H9 (cell line): Measurements from ENCODE around the gene DISP3. TPM values are rescaled to one million over a fixed set of nuclear protein-coding genes. Genes with fewer than 3 reads are reported as not detected.

Experiments
- DNase-seq: peaks from one replicate; pipeline ENCODE4 v3.0.0-alpha.2; 2017
- H2AFZ ChIP-seq: one replicate; pipeline ENCODE4 v1.6.1; 2013; ENCODE audit warnings: mild to moderate bottlenecking, low read length, control low read depth, moderate library complexity
- H2AK5ac ChIP-seq: 2 replicates; pipeline ENCODE4 v1.6.1; 2013; ENCODE audit warnings: low read length, control low read depth, mixed read lengths; ENCODE audit not compliant: insufficient read length
- H2BK120ac ChIP-seq: one replicate; pipeline ENCODE4 v1.6.1; 2013; ENCODE audit warnings: low read depth, mild to moderate bottlenecking, low read length, control low read depth, inconsistent platforms; ENCODE audit not compliant: poor library complexity, severe bottlenecking
- H2BK12ac ChIP-seq: 2 replicates; pipeline ENCODE4 v1.6.1; 2013; ENCODE audit warnings: low read length, control low read depth, mixed read lengths, low read depth; ENCODE audit not compliant: insufficient read length
- H2BK15ac ChIP-seq: 2 replicates; pipeline ENCODE4 v1.6.1; 2013; ENCODE audit warnings: low read depth, low read length, control low read depth
- H2BK20ac ChIP-seq: one replicate; pipeline ENCODE4 v1.6.1; 2013; ENCODE audit warnings: low read depth, mild to moderate bottlenecking, low read length, control low read depth, inconsistent platforms; ENCODE audit not compliant: poor library complexity, severe bottlenecking
- H2BK5ac ChIP-seq: 2 replicates; pipeline ENCODE4 v1.6.1; 2013; ENCODE audit warnings: low read length, control low read depth, mixed read lengths; ENCODE audit not compliant: insufficient read length
- H3K14ac ChIP-seq: 2 replicates; pipeline ENCODE4 v1.6.1; 2013; ENCODE audit warnings: low read length, control low read depth; ENCODE audit not compliant: insufficient read depth
- H3K18ac ChIP-seq: 2 replicates; pipeline ENCODE4 v1.6.1; 2013; ENCODE audit warnings: low read depth, mild to moderate bottlenecking, mixed read lengths, low read length, control low read depth; ENCODE audit not compliant: insufficient read length
- H3K23ac ChIP-seq: 2 replicates; pipeline ENCODE4 v1.6.1; 2013; ENCODE audit warnings: low read length, control low read depth, mixed read lengths, low read depth; ENCODE audit not compliant: insufficient read length
- H3K23me2 ChIP-seq: 2 replicates; pipeline ENCODE4 v1.6.1; 2013; ENCODE audit warnings: low read depth, mild to moderate bottlenecking, mixed read lengths, low read length, control low read depth; ENCODE audit not compliant: insufficient read length, poor library complexity, severe bottlenecking
- H3K27ac ChIP-seq: 2 replicates; pipeline ENCODE4 v1.5.1; 2013; ENCODE audit warnings: low read length, control low read depth, mixed read lengths, low read depth; ENCODE audit not compliant: insufficient read length
- H3K27me3 ChIP-seq: 2 replicates; pipeline ENCODE4 v1.6.1; 2013; ENCODE audit warnings: low read length, control low read depth, inconsistent platforms; ENCODE audit not compliant: insufficient read depth
- H3K4ac ChIP-seq: 2 replicates; pipeline ENCODE4 v1.6.1; 2013; ENCODE audit warnings: low read depth, mild to moderate bottlenecking, control low read depth, inconsistent platforms, low read length, moderate library complexity
- H3K4me1 ChIP-seq: 2 replicates; pipeline ENCODE4 v1.6.1; 2013; ENCODE audit warnings: low read length, control low read depth, inconsistent platforms; ENCODE audit not compliant: insufficient read depth
- H3K4me2 ChIP-seq: 2 replicates; pipeline ENCODE4 v1.6.1; 2013; ENCODE audit warnings: low read length, control low read depth, mixed read lengths; ENCODE audit not compliant: insufficient read length, insufficient read depth
- H3K56ac ChIP-seq: 2 replicates; pipeline ENCODE4 v1.6.1; 2013; ENCODE audit warnings: low read depth, mild to moderate bottlenecking, mixed read lengths, low read length, control low read depth; ENCODE audit not compliant: insufficient read length
- H3K79me1 ChIP-seq: 2 replicates; pipeline ENCODE4 v1.6.1; 2013; ENCODE audit warnings: low read depth, mild to moderate bottlenecking, moderate library complexity, low read length, control low read depth, inconsistent platforms; ENCODE audit not compliant: insufficient read depth, poor library complexity, severe bottlenecking
- H3K79me2 ChIP-seq: 2 replicates; pipeline ENCODE4 v1.6.1; 2013; ENCODE audit warnings: low read length, control low read depth, inconsistent platforms; ENCODE audit not compliant: insufficient read depth
- H3K9ac ChIP-seq: 2 replicates; pipeline ENCODE4 v1.6.1; 2013; ENCODE audit warnings: low read length, control low read depth, mixed read lengths; ENCODE audit not compliant: insufficient read length; ENCODE audit errors: extremely low read depth
- H3K9me3 ChIP-seq: one replicate; pipeline ENCODE4 v1.6.1; 2013; ENCODE audit warnings: low read depth, low read length, inconsistent platforms; ENCODE audit not compliant: control insufficient read depth
- H3T11ph ChIP-seq: one replicate; pipeline ENCODE4 v1.6.1; 2013; ENCODE audit warnings: mild to moderate bottlenecking, low read length, control low read depth, inconsistent platforms
- H4K20me1 ChIP-seq: one replicate; pipeline ENCODE4 v1.6.1; 2013; ENCODE audit not compliant: control insufficient read depth, insufficient read length, insufficient read depth
- H4K5ac ChIP-seq: 2 replicates; pipeline ENCODE4 v1.6.1; 2013; ENCODE audit warnings: low read depth, mild to moderate bottlenecking, mixed read lengths, low read length, control low read depth; ENCODE audit not compliant: insufficient read length
- H4K8ac ChIP-seq: replicated peaks from 2 replicates; pipeline ENCODE4 v1.6.1; 2013; ENCODE audit warnings: low read length, control low read depth, mixed read lengths, low read depth; ENCODE audit not compliant: insufficient read length
- H4K91ac ChIP-seq: 2 replicates; pipeline ENCODE4 v1.6.1; 2013; ENCODE audit warnings: low read depth, mild to moderate bottlenecking, moderate library complexity, mixed read lengths, low read length, control low read depth; ENCODE audit not compliant: insufficient read length
- H3K27ac Mint-ChIP-seq, 3 experiments: 2 replicates in 2 of 3; 3 replicates in 1 of 3; pipeline ENCODE4 v1.8.0; 2020 to 2021; ENCODE audit warnings: mixed read lengths in 3 of 3, mild to moderate bottlenecking in 1 of 3, moderate library complexity in 1 of 3
- H3K27me3 Mint-ChIP-seq: 2 replicates; pipeline ENCODE4 v1.8.0; 2021; ENCODE audit warnings: low read depth, mild to moderate bottlenecking, moderate library complexity, mixed read lengths
- H3K36me3 Mint-ChIP-seq, 3 experiments: 2 replicates in 2 of 3; 3 replicates in 1 of 3; pipeline ENCODE4 v1.8.0; 2020 to 2021; ENCODE audit warnings: low read depth in 3 of 3, mixed read lengths in 3 of 3; ENCODE audit not compliant: insufficient read depth in 1 of 3
- H3K4me1 Mint-ChIP-seq, 2 experiments: 2 replicates each; pipeline ENCODE4 v1.8.0; 2020; ENCODE audit warnings: mixed read lengths in 2 of 2
- H3K4me3 Mint-ChIP-seq, 2 experiments: 2 replicates in 1 of 2; 3 replicates in 1 of 2; pipeline ENCODE4 v1.8.0; 2020 to 2021; ENCODE audit warnings: mild to moderate bottlenecking in 2 of 2, mixed read lengths in 2 of 2, moderate library complexity in 1 of 2
- H3K9me3 Mint-ChIP-seq, 2 experiments: 2 replicates in 1 of 2; 3 replicates in 1 of 2; pipeline ENCODE4 v1.8.0; 2020; ENCODE audit warnings: mild to moderate bottlenecking in 2 of 2, mixed read lengths in 2 of 2, moderate library complexity in 1 of 2
- WGBS: extraction: QIAGEN DNeasy Blood & Tissue Kit; methylation state at CpG from one replicate; pipeline ENCODE4 v1.1.7; 2013; ENCODE audit warnings: missing lambda C conversion rate, low lambda C conversion rate, mixed read lengths; ENCODE audit not compliant: insufficient read length; ENCODE audit errors: extremely low coverage; 5-methylcytosine and 5-hydroxymethylcytosine counted together
- total RNA-seq: library from RNA; stranded (reverse); gene quantifications from 2 replicates; pipeline ENCODE4 v1.2.1, GENCODE V29; 2021
- TF ChIP-seq, protein P1 (sequence below): fragments of 200-600 bp; sonication (generic); conservative IDR thresholded peaks from 3 replicates; pipeline ENCODE4 v1.8.0; 2021; ENCODE audit warnings: antibody characterized with exemption, mild to moderate bottlenecking

The DISP3 gene
- total RNA-seq, 1 experiment from 2014 or later = 3.5 TPM

DNA sequence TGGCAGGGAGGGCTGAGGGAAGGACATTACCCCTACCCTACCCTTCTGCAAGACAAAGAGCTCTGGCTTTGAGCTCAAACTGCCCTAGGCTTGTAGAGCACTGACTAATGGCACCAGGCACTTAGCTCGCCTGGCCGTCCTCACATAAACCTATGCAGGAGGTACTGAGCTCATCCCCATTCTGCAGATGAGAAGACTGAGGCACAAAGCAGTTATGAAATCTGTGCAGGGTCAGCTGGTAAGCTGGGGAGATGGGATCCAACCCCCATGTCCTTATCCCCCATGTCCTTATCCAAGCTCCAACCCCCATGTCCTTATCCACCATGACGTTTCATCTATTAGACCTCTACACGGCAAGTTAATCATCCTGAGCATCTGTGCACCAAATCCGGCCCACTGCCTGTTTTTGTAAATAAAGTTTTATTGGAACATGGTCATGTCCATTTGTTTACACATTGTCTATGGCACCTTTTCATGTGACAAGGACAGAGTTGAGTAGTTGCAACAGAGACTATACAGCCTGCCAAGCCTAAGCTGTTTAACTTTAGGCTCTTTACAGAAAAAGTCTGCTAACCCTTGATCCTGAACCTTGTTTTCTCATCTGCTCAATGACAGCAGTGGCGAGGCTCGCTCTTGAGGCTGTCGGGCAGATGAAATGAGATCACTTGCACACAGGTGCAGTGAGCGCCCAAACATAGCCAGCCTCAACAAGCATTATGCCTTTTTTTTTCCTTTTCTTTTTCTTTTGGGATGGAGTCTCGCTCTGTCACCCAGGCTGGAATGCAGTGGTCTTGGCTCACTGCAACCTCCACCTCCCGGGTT, 88.5 kb downstream of the DISP3 start:
- no peaks in the 10 kb centered on the region for H3K9me3 ChIP-seq
- no peaks in the 10 kb centered on the region for H3K23me2 ChIP-seq
- H3K36me3 Mint-ChIP-seq = no peaks in the 10 kb centered on the region; a peak in 1 of 7 replicates
- no peak for DNase-seq
- H3K14ac ChIP-seq = no peak overlapping the region
- H2AFZ ChIP-seq = no peak overlapping the region
- H4K5ac ChIP-seq = no peak overlapping the region
- no CpG with 5 or more reads among the region's 11 CpGs for WGBS
- H2BK15ac ChIP-seq = no peak overlapping the region
- no peaks in the 10 kb centered on the region for H3K4me1 ChIP-seq
- no peak overlapping the region for H3K9ac ChIP-seq
- no peak overlapping the region for H3K18ac ChIP-seq
- no peak overlapping the region for H3K4me2 ChIP-seq
- no peak overlapping the region for H4K8ac ChIP-seq
- H2BK20ac ChIP-seq = no peak overlapping the region
- H2BK12ac ChIP-seq = no peak overlapping the region
- no peak overlapping the region for H2AK5ac ChIP-seq
- H3K23ac ChIP-seq = no peak overlapping the region
- no peak overlapping the region for H3K27ac Mint-ChIP-seq
- H3K79me2 ChIP-seq = no peaks in the 10 kb centered on the region
- H3K27ac ChIP-seq = no peak overlapping the region
- H3K4me1 Mint-ChIP-seq = peaks cover 26 to 39% of the 10 kb centered on the region in 2 experiments
- no peaks in the 10 kb centered on the region for H3K79me1 ChIP-seq
- TF ChIP-seq, protein P1, sequence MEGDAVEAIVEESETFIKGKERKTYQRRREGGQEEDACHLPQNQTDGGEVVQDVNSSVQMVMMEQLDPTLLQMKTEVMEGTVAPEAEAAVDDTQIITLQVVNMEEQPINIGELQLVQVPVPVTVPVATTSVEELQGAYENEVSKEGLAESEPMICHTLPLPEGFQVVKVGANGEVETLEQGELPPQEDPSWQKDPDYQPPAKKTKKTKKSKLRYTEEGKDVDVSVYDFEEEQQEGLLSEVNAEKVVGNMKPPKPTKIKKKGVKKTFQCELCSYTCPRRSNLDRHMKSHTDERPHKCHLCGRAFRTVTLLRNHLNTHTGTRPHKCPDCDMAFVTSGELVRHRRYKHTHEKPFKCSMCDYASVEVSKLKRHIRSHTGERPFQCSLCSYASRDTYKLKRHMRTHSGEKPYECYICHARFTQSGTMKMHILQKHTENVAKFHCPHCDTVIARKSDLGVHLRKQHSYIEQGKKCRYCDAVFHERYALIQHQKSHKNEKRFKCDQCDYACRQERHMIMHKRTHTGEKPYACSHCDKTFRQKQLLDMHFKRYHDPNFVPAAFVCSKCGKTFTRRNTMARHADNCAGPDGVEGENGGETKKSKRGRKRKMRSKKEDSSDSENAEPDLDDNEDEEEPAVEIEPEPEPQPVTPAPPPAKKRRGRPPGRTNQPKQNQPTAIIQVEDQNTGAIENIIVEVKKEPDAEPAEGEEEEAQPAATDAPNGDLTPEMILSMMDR = no peak
- H3T11ph ChIP-seq = no peak overlapping the region
- no peak overlapping the region; a peak in 1 of 5 replicates for H3K4me3 Mint-ChIP-seq
- no peaks in the 10 kb centered on the region for H3K27me3 Mint-ChIP-seq
- H2BK5ac ChIP-seq = no peak overlapping the region
- H3K4ac ChIP-seq = no peak overlapping the region
- H4K20me1 ChIP-seq = no peaks in the 10 kb centered on the region
- no peaks in the 10 kb centered on the region; a peak in 1 of 5 replicates for H3K9me3 Mint-ChIP-seq
- H3K27me3 ChIP-seq = no peaks in the 10 kb centered on the region
- no peak overlapping the region for H3K56ac ChIP-seq
- H2BK120ac ChIP-seq = no peak overlapping the region
- H4K91ac ChIP-seq = no peak overlapping the region
